Common myeloid progenitor, CD34-positive (primary cell): ENCODE data around the gene PMM1.

Experiments used
- CTCF ChIA-PET: fragments of 350-600 bp; sonication (Branson Sonifier 250); formaldehyde crosslinking; loops from one replicate; lab custom pipeline; 2021; ENCODE audit warnings: antibody characterized with exemption; lab: Charles Lee
- POLR2A ChIA-PET: fragments of 350-600 bp; sonication (Branson Sonifier 250); formaldehyde crosslinking; loops from one replicate; lab custom pipeline; 2021; ENCODE audit warnings: antibody characterized with exemption; lab: Charles Lee
- DNase-seq, 3 donors: peaks; one replicate each; pipeline versions ENCODE4 v3.0.0 to v3.0.0-alpha.2; 2013
- H3K27ac ChIP-seq, 2 experiments: 1 replicate in 1 of 2; 2 replicates in 1 of 2; pipeline ENCODE4 v1.7.0; 2013; ENCODE audit warnings: inconsistent platforms in 2 of 2, low read length in 2 of 2, mild to moderate bottlenecking in 2 of 2, low read depth in 1 of 2, moderate library complexity in 1 of 2; ENCODE audit not compliant: severe bottlenecking in 2 of 2, insufficient read depth in 1 of 2, poor library complexity in 1 of 2
- H3K27me3 ChIP-seq, 5 experiments: replicated peaks in 2 of 5; 1 replicate in 3 of 5; 2 replicates in 2 of 5; pipeline versions ENCODE4 v1.6.1 to v1.7.0; 2013; ENCODE audit warnings: low read length in 4 of 5, mild to moderate bottlenecking in 2 of 5, moderate library complexity in 2 of 5, inconsistent platforms in 1 of 5; ENCODE audit not compliant: insufficient read depth in 5 of 5, control insufficient read depth in 4 of 5
- H3K36me3 ChIP-seq, 4 experiments: 1 replicate in 2 of 4; 2 replicates in 2 of 4; pipeline versions ENCODE4 v1.6.1 to v1.7.0; 2013; ENCODE audit warnings: low read length in 3 of 4, control low read depth in 1 of 4, mild to moderate bottlenecking in 1 of 4; ENCODE audit not compliant: control insufficient read depth in 4 of 4, insufficient read depth in 4 of 4
- H3K4me1 ChIP-seq, 4 experiments: 1 replicate in 3 of 4; 2 replicates in 1 of 4; pipeline versions ENCODE4 v1.6.1 to v1.7.1; 2013; ENCODE audit warnings: low read length in 3 of 4, mild to moderate bottlenecking in 3 of 4, control low read depth in 1 of 4, inconsistent platforms in 1 of 4, moderate library complexity in 1 of 4; ENCODE audit not compliant: control insufficient read depth in 4 of 4, insufficient read depth in 4 of 4; ENCODE audit errors: control extremely low read depth in 1 of 4
- H3K4me3 ChIP-seq, 7 experiments: 1 replicate in 4 of 7; 2 replicates in 3 of 7; pipeline versions ENCODE4 v1.5.1 to v1.7.0; 2013; ENCODE audit warnings: mild to moderate bottlenecking in 7 of 7, low read length in 6 of 7, moderate library complexity in 6 of 7, inconsistent platforms in 2 of 7, low read depth in 2 of 7, control low read depth in 1 of 7; ENCODE audit not compliant: insufficient read depth in 4 of 7, control insufficient read depth in 1 of 7; ENCODE audit errors: extremely low read depth in 1 of 7
- H3K9me3 ChIP-seq, 5 experiments: 1 replicate in 4 of 5; 2 replicates in 1 of 5; pipeline versions ENCODE4 v1.6.1 to v1.7.1; 2013; ENCODE audit warnings: low read length in 4 of 5, mild to moderate bottlenecking in 2 of 5, inconsistent platforms in 1 of 5, low read depth in 1 of 5, moderate library complexity in 1 of 5; ENCODE audit not compliant: control insufficient read depth in 4 of 5, insufficient read depth in 2 of 5; ENCODE audit errors: control extremely low read depth in 1 of 5
- WGBS: methylation state at CpG from one replicate; pipeline ENCODE4 v1.1.5; 2013; ENCODE audit not compliant: insufficient coverage; 5-methylcytosine and 5-hydroxymethylcytosine counted together

PMM1 gene

DNA sequence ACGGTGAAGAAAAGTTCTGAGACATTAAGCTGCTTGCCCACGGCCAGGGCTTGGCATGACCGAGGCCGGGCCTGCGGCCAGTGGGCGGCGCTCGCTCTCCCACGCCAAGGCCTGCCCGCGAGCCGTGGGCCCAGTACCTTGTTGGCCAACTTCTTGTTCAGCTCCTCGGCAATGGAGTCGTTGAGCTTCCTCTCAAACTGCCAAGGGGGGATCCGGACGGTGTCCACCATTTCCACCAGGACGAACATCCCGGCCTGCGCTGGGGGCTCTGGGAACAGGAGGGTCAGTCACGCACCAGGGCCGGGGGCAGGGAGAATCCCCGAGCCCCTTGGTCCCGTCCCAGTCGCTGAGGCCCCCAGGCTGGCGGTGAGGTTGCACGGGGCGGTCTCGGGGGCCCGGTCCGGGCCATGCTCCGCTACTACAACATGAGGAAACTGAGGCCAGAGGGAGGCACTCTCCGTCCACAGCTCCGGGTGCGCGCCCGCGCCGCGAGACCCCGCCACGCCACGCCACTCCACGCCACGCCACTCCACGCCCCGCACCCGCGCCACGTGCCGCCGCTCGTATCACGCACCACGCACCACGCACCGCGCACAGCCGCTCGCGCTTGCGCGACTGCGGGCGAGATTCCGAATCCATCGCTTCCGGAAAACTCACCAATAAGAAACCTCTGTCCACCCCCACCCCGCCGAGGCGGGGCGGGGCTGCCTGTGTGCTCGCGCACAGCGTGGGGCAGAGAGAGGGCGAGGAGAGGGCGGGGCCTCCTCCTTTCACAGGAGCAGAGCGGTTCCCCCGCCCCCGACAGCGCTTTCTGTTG lies 45.6 kb downstream of the PMM1 start, which contains the start of gene POLR3H:
Gene POLR3H, minus strand, starts transcription at position 617 of the 817 bp plus-strand sequence. Its CDS starts 369 bp downstream, at position 248.
- ChIA-PET POLR2A (interaction anchor here (0.6 kb wide), 1 partner anchor 96 kb away, joined by 3 read pairs; no protein-coding TSS in a partner anchor), CTCF (interaction anchor here (0.7 to 1.4 kb wide), 11 partner anchors 13 to 140 kb away, joined by 3 to 7 read pairs (median 3); no protein-coding TSS in a partner anchor)
- 0% methylated on average over 69 of the region's 80 CpGs for WGBS

GRCh38 chr22:41542224-41542623 lies 47.4 kb downstream of the PMM1 start:
- peaks cover 2 to 27% (median 22%) of the 10 kb centered on the region in 4 experiments for H3K4me1 ChIP-seq
- POLR2A ChIA-PET: no interaction called here
- peak overlapping the region in 1 of 7 experiments; percentile 5 for H3K4me3 ChIP-seq
- no peaks in the 10 kb centered on the region for H3K9me3 ChIP-seq
- no peak for DNase-seq
- WGBS: 100% methylated on average over 2 of the region's 4 CpGs
- H3K27ac ChIP-seq: no peak overlapping the region
- peaks cover 1 to 32% (median 18%) of the 10 kb centered on the region in 4 experiments for H3K36me3 ChIP-seq
- H3K27me3 ChIP-seq: no peaks in the 10 kb centered on the region
- CTCF ChIA-PET: interaction anchor here (0.6 to 1.7 kb wide), 4 partner anchors 13 to 398 kb away, joined by 3 to 5 read pairs (median 3); no protein-coding TSS in a partner anchor

More for the DNA sequence above, 45.6 kb downstream of the PMM1 start, which contains the start of gene POLR3H:
- Histone ChIP-seq H3K4me1 (peaks cover 2 to 27% (median 22%) of the 10 kb centered on the region in 4 experiments), H3K4me3 (peak within 1 kb of the TSS; percentile 65 to 90 (median 81)), H3K27ac (peak within 1 kb of the TSS in 1 of 2 experiments; percentile 74), H3K9me3 (no peaks in the 10 kb centered on the region), H3K36me3 (peaks cover 0 to 23% (median 14%) of the 10 kb centered on the region in 4 experiments), H3K27me3 (no peaks in the 10 kb centered on the region)
- DNase-seq: peak; percentile 95 to 96 (median 95)

DNA sequence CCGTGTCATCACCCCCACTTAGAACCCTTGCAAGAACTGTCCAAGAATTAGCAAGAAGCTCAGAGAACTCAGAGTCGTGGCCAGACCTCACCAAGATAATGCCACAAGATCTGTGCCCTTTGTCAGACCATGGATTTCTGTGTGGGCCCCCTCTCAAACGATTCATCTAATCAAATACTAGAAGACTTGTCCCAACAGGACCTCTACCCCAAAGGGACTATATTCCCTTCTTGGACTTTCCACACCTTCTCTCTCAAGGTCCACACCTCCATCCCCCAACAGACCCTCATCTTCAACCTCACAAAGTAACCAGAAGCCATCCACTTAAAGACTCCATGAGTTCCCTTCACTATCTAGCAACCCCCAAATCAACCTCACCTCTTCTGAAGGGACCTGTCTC lies 48.2 kb downstream of the PMM1 start:
- H3K4me1 ChIP-seq: peaks cover 2 to 27% (median 22%) of the 10 kb centered on the region in 4 experiments
- CTCF ChIA-PET: interaction anchor here (0.6 to 1.7 kb wide), 4 partner anchors 14 to 56 kb away, joined by 3 to 5 read pairs (median 3); no protein-coding TSS in a partner anchor
- POLR2A ChIA-PET: no interaction called here
- H3K4me3 ChIP-seq: no peak overlapping the region
- no peaks in the 10 kb centered on the region for H3K27me3 ChIP-seq
- H3K27ac ChIP-seq: no peak overlapping the region
- H3K36me3 ChIP-seq: peaks cover 2 to 37% (median 22%) of the 10 kb centered on the region in 4 experiments
- no peaks in the 10 kb centered on the region for H3K9me3 ChIP-seq
- no peak for DNase-seq
- 78% methylated on average over 3 of the region's 3 CpGs for WGBS

DNA sequence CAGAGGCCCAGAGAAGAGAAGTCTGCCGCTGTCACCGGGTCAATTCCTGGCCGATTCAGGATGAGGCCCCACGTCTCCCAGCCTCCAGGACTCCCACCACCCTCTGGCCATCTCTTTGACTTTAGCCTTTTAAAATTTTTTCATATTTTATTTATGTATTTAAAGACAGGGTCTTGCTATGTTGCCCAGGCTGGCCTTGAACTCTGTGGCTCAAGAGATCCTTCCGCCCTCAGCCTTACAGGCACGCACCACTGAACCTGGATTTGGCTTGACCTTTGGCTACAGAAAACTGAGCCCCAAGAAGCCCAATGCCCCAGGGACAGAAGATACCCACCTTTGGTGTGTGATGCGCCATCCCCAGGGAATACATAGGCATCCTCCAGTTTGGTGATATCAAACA lies 49.3 kb downstream of the PMM1 start:
- Histone ChIP-seq H3K27me3 (no peaks in the 10 kb centered on the region), H3K36me3 (peaks cover 2 to 37% (median 22%) of the 10 kb centered on the region in 4 experiments), H3K27ac (no peak overlapping the region), H3K4me1 (peaks cover 2 to 27% (median 22%) of the 10 kb centered on the region in 4 experiments), H3K9me3 (no peaks in the 10 kb centered on the region), H3K4me3 (no peak overlapping the region)
- no peak for DNase-seq
- CTCF ChIA-PET: no interaction called here
- POLR2A ChIA-PET: no interaction called here
- 100% methylated on average over 3 of the region's 7 CpGs for WGBS

GRCh38 chr22:41540006-41540315 lies 49.7 kb downstream of the PMM1 start:
- Histone ChIP-seq H3K27me3 (no peaks in the 10 kb centered on the region), H3K9me3 (no peaks in the 10 kb centered on the region), H3K27ac (no peak overlapping the region), H3K4me1 (peaks cover 2 to 24% (median 20%) of the 10 kb centered on the region in 4 experiments), H3K36me3 (peaks cover 2 to 37% (median 22%) of the 10 kb centered on the region in 4 experiments), H3K4me3 (no peak overlapping the region)
- CTCF ChIA-PET: no interaction called here
- peak in 1 of 3 donors; percentile 26 for DNase-seq
- 97% methylated on average over 3 of the region's 3 CpGs for WGBS
- POLR2A ChIA-PET: no interaction called here

DNA sequence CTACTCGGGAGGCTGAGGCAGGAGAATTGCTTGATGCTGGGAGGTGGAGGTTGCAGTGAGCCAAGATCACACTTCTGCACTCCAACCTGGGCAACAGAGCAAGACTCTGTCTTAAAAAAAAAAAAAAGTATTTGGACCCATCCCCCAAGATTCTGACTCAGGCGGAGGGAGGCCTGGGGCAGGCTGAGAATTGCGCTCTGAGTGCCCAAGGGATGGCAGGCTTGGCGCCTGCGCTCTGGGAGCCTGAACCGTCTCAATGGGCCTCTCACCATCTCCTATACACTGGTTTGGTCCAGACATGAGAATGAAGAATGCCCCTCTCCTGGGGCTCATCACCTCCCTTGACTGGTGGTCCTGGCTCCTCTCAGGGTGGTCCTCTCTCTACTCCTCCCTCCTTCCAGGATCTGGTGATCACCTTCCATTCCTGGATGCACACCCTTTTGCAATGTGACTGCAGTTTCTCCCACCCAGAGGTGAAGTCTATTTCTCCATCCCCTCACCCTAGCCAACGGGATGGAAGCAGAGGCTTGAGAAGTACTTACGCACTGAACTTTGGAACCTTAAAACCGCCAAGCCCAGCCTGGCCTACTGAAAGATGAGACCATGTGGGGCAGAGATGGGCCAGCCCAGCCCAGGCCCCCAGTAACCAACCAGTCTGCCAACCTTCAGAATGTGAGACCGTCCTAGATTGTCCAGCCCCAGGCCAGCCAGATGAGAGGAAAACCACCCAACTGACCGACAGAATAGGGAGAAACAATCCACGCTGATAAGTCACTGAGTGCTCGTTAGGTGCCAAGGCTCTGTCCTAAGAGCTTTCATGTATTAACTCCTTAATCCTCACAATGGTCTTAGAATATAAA lies 50.3 kb downstream of the PMM1 start:
- CTCF ChIA-PET: interaction anchor here (1.3 to 1.6 kb wide), 2 partner anchors 18 to 133 kb away, joined by 3 to 4 read pairs; no protein-coding TSS in a partner anchor
- POLR2A ChIA-PET: no interaction called here
- Histone ChIP-seq H3K4me3 (no peak overlapping the region), H3K9me3 (no peaks in the 10 kb centered on the region), H3K27me3 (no peaks in the 10 kb centered on the region), H3K36me3 (peaks cover 2 to 37% (median 22%) of the 10 kb centered on the region in 4 experiments), H3K4me1 (peaks cover 2 to 19% (median 15%) of the 10 kb centered on the region in 4 experiments), H3K27ac (no peak overlapping the region)
- no peak for DNase-seq
- 98% methylated on average over 12 of the region's 13 CpGs for WGBS
